NCI-H510A (cell line): ENCODE results near the gene C18orf54.
"Not testable (repeated sequence)": the region's sequence is repeated elsewhere in the genome, so short reads cannot be mapped to it uniquely, and the experiment has no call there.

ENCODE experiments used
- DNase-seq: peaks from one replicate; lab custom pipeline; 2025; lab: John Stamatoyannopoulos, UW

The C18orf54 gene

DNA sequence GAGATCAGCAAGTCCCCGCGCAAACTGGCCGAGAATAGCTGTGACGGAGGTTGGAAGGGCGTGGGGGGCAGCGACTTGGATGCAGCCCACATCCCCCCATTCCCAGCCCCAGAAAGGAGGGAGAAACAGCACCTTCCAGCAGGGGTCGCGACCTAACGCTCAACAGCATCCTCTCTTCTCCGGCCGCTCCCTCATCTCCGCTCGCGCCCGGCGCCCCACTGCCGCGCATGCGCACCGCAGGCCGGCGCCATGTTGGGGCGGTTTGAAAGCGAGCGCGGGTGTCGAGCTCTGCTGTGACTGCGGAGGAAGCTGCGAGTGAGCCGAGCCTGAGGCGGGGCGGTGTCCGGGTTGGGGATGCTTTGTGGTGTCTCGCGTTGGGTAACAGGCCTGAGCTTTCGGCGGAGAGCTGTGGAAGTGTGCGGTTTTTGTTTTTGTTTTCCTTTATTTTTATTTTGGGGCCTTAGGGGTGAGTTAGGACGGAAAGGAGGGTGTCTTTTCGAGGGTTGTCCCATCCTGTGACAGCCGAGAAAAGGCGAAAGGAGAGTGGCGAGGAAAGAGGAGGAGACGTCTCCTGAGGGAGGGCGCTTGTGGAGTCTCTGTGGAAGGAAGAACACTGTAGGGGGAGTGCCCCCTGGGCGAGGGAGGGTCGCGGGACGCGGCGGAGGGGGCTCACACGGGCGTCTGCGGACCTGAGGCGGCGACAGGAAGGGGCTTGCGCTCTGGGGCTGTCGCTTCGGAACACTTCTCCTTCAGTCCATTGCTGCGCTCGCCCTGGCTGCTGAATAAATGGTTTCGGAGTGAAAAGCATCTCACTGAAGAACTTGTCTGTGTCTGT is at the start of gene C18orf54, which contains the start of gene STARD6:
TSS of gene C18orf54 (plus strand) at position 247 of the 835 bp plus-strand sequence. CDS start 2,667 bp downstream, outside the sequence.
TSS of gene STARD6 (minus strand) at position 199 of the 835 bp plus-strand sequence. CDS start 3,285 bp downstream, outside the sequence.
- DNase-seq = peak; percentile 73

- not testable (repeated sequence) for DNase-seq
These were observed 48.1 kb upstream of the C18orf54 start for GRCh38 chr18:54309564-54309963.

- no peak for DNase-seq
These were observed 41.5 kb upstream of the C18orf54 start for GRCh38 chr18:54316071-54316820.

DNA sequence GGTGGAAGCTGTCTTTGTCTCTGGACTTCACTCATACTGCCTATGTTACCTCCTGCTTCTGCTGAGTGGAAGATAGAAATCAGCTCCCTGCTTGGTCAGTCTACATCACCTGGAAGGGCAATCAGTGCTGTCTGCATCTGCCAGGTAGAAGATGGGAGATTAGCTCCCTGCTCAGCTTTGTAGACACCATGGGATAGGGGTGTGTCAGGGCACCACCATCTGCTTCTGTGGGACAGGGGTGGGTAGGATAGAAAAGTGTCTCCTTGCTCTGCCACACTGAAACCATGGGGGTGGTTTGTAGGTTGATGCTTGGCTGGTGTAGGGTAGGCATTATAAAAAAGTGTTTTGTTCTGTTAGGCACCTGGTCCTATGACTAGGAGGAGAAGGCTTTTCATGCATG is 34.1 kb upstream of the C18orf54 start:
- DNase-seq = no peak

DNA sequence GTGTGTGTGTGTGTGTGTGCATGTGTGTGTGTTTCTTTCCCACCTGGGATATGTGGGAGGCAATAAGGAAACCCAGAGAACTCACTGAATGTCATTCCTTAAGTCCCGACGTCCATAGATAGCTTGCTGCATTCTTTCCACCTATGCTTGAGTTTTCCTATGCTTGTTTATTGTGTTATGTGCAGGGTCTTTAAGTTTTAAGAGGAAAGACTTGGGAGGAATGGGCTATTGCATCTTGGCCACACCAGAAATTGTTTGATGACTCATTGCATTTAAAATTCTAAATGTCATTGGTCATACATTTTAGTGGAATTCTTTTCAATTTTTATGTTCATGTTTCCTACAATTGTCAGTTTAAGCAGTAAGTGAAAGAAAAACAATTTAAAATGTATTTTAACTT is 33.7 kb upstream of the C18orf54 start:
- DNase-seq = no peak

DNA sequence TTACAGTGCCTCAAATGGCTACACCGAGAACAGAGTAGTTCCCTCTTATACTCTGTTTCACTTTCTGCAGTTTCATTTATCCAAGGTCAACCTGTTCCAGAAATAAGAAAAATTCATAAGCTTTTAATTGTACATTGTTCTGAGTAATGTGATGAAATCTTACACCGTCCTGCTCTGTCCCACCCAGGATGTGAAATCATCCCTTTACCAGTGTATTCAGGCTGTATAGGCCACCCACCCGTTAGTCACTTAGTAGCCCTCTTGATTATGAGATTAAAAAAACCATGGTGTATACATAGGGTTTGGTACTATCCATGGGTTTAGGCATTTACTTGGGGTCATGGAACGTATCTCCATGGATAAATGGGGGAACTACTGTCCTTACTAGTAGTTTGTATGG is 29.9 kb upstream of the C18orf54 start:
- DNase-seq = no peak

GRCh38 chr18:54329787-54330186 is 27.9 kb upstream of the C18orf54 start:
- DNase-seq = no peak

GRCh38 chr18:54330768-54331548 is 26.7 kb upstream of the C18orf54 start:
- DNase-seq = no peak

DNA sequence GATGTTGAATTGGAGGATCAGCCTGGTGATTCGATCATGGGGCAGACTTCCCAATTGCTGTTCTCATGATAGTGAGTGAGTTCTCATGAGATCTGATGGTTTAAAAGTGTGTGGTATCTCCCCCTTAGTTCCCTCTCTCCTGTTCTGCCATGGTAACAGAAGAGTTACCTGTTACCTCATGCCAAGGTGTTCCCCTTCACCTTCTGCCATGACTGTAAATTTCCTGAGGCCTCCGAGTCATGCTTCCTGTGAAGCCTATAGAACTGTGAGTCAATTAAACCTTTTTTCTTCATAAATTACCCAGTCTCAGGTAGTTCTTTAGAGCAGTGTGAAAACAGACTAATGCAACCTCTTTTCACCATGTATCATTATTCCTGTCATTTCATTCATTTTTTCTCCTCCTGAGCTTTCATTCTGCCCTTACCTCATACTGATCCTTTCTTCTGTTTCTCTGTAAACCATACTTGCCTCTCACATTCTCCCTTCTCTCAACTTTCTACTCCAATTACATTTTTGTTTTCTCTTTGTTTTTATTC is 22.0 kb upstream of the C18orf54 start:
- no peak for DNase-seq

DNA sequence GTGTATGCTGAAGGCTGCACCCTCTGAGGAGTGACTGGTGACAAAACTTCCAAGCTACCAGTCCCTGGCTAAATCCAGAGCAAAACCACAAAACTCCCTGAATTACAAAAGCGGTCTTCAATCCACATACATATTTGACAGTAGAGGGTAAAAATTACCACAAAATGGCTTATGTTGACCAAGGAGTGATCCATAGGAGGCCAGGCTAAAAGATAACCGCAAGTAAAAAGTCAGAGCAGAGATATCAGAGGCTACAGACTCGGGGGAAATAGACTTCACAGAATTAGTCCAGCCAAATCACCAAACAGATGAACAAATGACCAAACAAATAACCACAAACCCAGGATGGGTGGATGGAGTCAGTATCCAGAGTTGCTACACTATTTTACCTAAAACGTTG is 19.5 kb upstream of the C18orf54 start:
- no peak for DNase-seq

- DNase-seq = no peak
These were observed 6.5 kb upstream of the C18orf54 start for GRCh38 chr18:54351186-54351585.

GRCh38 chr18:54357082-54357659 is 535 bp upstream of the C18orf54 start:
- DNase-seq = no peak

- DNase-seq = no peak
These were observed 862 bp downstream of the C18orf54 start for GRCh38 chr18:54358495-54359040.

GRCh38 chr18:54359233-54359632 is 1.5 kb downstream of the C18orf54 start:
- DNase-seq = no peak

DNA sequence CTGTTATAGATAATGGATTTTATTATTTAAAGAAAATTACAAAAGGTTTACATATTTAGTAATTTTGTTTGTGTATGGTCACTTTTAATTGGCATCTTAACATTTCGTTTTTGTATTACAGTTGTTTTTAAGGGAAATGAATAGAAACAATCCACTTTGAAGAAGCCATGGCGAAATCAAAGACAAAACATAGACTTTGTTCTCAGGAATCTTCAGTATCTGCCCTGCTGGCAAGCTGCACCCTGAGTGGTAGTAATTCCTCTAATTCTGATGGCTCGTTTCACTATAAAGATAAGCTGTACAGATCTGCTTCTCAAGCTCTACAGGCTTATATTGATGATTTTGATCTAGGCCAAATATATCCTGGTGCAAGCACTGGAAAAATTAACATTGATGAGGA is 2.7 kb downstream of the C18orf54 start:
- DNase-seq = no peak

DNA sequence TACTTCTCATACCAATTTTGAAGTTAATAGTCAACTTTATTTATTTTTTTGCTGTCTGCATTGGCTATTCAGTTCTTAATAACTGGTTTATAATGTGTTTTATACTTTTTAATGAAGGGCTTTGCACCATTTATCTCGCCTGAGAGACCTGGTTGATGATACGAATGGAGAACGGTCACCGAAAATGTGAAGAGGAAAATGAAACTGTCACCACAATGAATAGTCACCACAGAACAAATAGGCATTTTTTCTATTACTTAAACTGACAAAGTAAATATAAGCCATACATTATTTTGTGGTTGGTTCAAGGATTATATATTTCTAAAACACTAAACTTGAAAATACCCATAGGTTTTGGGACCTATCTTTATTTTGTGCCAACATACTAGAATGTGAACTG is 20.4 kb downstream of the C18orf54 start:
- DNase-seq = no peak

DNA sequence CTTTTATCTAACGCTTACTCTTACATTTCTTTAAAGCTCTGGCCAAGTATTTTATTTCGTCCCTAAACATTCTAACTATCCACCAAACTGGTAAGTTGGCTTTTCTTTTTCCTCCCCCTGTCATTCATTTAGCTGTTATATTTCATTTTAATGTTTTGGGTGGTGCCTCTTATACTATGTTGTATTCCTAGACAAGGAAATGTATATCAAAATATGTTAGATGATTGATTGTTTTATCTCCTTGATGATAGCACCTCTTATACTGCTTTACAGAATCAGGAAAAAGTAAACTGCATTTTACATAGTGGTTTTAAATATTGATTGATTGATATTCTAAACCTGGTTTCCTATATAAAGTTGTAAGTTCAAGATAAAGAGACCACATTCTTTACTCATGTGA is 23.9 kb downstream of the C18orf54 start:
- DNase-seq = no peak

DNA sequence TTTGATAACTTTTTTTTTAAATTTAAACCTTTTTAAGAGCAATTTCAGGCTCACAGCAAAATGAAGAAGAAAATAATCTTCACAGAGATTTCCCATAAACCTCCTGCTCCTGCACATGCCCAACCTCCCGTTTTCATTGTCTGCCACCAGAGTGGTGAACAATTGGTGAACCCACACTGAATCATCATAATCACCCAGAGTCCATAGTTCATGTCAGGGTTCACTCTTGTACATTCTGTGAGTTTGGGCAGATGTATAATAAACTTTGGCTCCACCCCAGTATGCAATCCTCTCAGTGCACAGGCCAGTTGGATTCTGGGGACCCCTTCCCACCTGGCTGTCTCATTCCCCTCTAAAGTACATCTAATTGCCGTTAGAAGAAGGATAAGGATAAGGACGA is 24.4 kb downstream of the C18orf54 start:
- no peak for DNase-seq

DNA sequence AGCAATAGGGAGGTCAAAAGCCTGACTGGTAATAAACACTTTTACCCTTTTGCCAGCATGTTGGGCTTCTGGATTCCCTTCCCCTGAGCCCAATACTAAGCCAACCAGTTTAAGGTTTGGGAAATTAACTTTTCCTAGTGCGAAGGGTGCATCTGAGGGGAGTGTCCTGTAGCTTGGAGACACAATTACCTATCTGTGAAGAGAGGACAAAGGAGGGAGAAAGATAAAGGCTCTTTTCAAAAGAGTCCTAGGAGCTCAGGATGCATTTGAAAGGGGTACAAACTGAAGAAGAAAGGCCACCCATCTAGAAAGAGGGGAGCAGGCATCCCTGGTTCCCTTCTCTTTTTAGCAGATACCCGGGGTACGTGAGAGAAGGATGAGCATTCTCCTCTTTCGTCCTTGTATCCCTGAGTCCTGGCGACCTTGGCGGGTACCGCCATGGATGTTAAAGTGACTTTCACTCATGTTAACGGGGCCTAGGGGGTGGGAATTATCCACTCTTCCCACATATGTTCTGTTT is 25.1 kb downstream of the C18orf54 start:
- no peak for DNase-seq

GRCh38 chr18:54386043-54386442 is 28.3 kb downstream of the C18orf54 start:
- DNase-seq = no peak
